Lower leg skin (tissue), 4 donors: ENCODE measurements around the gene ADGRA1. TPM values are rescaled to one million over a fixed set of nuclear protein-coding genes. Genes with fewer than 3 reads are reported as not detected.
"Not testable (repeated sequence)": the region's sequence is repeated elsewhere in the genome, so short reads cannot be mapped to it uniquely, and the experiment has no call there.

Experiments used
- DNase-seq, 2 donors: peaks; one replicate each; pipeline ENCODE4 v3.0.0-alpha.2; 2019; ENCODE audit warnings: low spot score in 2 of 2
- H3K4me3 ChIP-seq: fragments of 200-600 bp; sonication (generic); 2 replicates; pipeline ENCODE4 v1.5.1; 2017; ENCODE audit warnings: mild to moderate bottlenecking, low read depth; ENCODE audit not compliant: poor library complexity, severe bottlenecking
- CTCF ChIP-seq, 3 donors: fragments of 450-650 bp; IDR thresholded peaks; one replicate each; pipeline ENCODE4 v1.5.1; 2016; ENCODE audit warnings: antibody characterized with exemption in 3 of 3, mild to moderate bottlenecking in 3 of 3, moderate library complexity in 2 of 3
- POLR2A ChIP-seq, 2 donors: fragments of 450-650 bp; IDR thresholded peaks; one replicate each; pipeline ENCODE4 v1.6.1; 2016 to 2017; ENCODE audit warnings: antibody characterized with exemption in 2 of 2, mild to moderate bottlenecking in 1 of 2, moderate library complexity in 1 of 2
- WGBS, 2 donors: methylation state at CpG; one replicate each; pipeline ENCODE4 v1.1.5; 2018; 5-methylcytosine and 5-hydroxymethylcytosine counted together
- intact Hi-C: fragments of 100-400 bp; cut with DNase I; formaldehyde crosslinking; loops from one replicate; pipeline ENCODE4 v1.15.0; 2023; ENCODE audit warnings: low total_unique reads
- total RNA-seq, 4 donors: library from RNA; depleted of rRNA; stranded (reverse); fragments of >200 nt; gene quantifications; one replicate each; pipeline ENCODE4 v1.1.0, GENCODE V29; 2016

Gene ADGRA1
- total RNA-seq, 4 donors from 2014 or later = not detected

- TF ChIP-seq CTCF (IDR thresholded peaks at IDR 0.05) (no peak), POLR2A (IDR thresholded peaks at IDR 0.05) (no peak)
- WGBS, 2 donors = 94 to 97% methylated on average over 30 of the region's 30 CpGs
- H3K4me3 ChIP-seq = no peak overlapping the region
- intact Hi-C loops = no loop called here
- peak in 1 of 2 donors; percentile 72 for DNase-seq
Observed at GRCh38 chr10:133169173-133169947, 81.6 kb downstream of the ADGRA1 start.

- TF ChIP-seq POLR2A (IDR thresholded peaks at IDR 0.05) = no peak
- no peak for TF ChIP-seq CTCF (IDR thresholded peaks at IDR 0.05)
- 86 to 89% methylated on average over 17 of the region's 17 CpGs for WGBS, 2 donors
- DNase-seq = peak in 1 of 2 donors; percentile 69
- intact Hi-C loops = no loop called here
- H3K4me3 ChIP-seq = no peak overlapping the region
Observed at GRCh38 chr10:133170092-133170491, 82.4 kb downstream of the ADGRA1 start.

- H3K4me3 ChIP-seq = no peak overlapping the region
- DNase-seq = peak in 1 of 2 donors; percentile 77
- intact Hi-C loops = no loop called here
- 88 to 92% methylated on average over 15 of the region's 15 CpGs for WGBS, 2 donors
- TF ChIP-seq POLR2A (IDR thresholded peaks at IDR 0.05) = no peak
- TF ChIP-seq CTCF (IDR thresholded peaks at IDR 0.05) = no peak
Observed at GRCh38 chr10:133173860-133174640, 86.3 kb downstream of the ADGRA1 start.

- no peak overlapping the region for H3K4me3 ChIP-seq
- intact Hi-C loops = no loop called here
- TF ChIP-seq CTCF (IDR thresholded peaks at IDR 0.05) = no peak
- TF ChIP-seq POLR2A (IDR thresholded peaks at IDR 0.05) = no peak
- WGBS, 2 donors = 58 to 63% methylated on average over 3 of the region's 3 CpGs
- no peak for DNase-seq
Observed at GRCh38 chr10:133174689-133175263, 87.1 kb downstream of the ADGRA1 start.

GRCh38 chr10:133175624-133176023 lies 87.9 kb downstream of the ADGRA1 start:
- intact Hi-C loops, H3K4me3 ChIP-seq, DNase-seq: not testable (repeated sequence)
- WGBS, 2 donors = 85 to 89% methylated on average over 4 of the region's 4 CpGs

GRCh38 chr10:133176546-133176945 lies 88.8 kb downstream of the ADGRA1 start:
- TF ChIP-seq CTCF (IDR thresholded peaks at IDR 0.05) (no peak), POLR2A (IDR thresholded peaks at IDR 0.05) (no peak)
- no peak for DNase-seq
- 80 to 88% methylated on average over 1 to 4 of the region's 4 CpGs for WGBS, 2 donors
- intact Hi-C loops = no loop called here
- H3K4me3 ChIP-seq = no peak overlapping the region
